ENCODE data around the gene VWA3B. TPM values are rescaled to one million over a fixed set of nuclear protein-coding genes. Genes with fewer than 3 reads are reported as not detected.

Gene VWA3B
- total RNA-seq, 2 donors from 2014 or later, result not detected

GRCh38 chr2:98191883-98192282 lies 104.9 kb downstream of the VWA3B start:
- TF ChIP-seq CTCF (IDR thresholded peaks at IDR 0.05), result no peak

GRCh38 chr2:98201576-98201975 lies 114.6 kb downstream of the VWA3B start:
- H3K27me3 ChIP-seq, result no peaks in the 10 kb centered on the region
- no peaks in the 10 kb centered on the region for H3K9me3 ChIP-seq
- H3K27ac ChIP-seq, result no peak overlapping the region
- DNase-seq (ENCODE audit: low spot score), result no peak
- no peaks in the 10 kb centered on the region for H3K36me3 ChIP-seq
- no peak overlapping the region for H3K4me3 ChIP-seq
- H3K4me1 ChIP-seq, result no peaks in the 10 kb centered on the region
- TF ChIP-seq CTCF (IDR thresholded peaks at IDR 0.05), result no peak

More at GRCh38 chr2:98191883-98192282, 104.9 kb downstream of the VWA3B start:
- H3K4me1 ChIP-seq, result no peaks in the 10 kb centered on the region
- DNase-seq (ENCODE audit: low spot score), result no peak
- no peak overlapping the region for H3K4me3 ChIP-seq
- H3K36me3 ChIP-seq, result no peaks in the 10 kb centered on the region
- no peak overlapping the region for H3K27ac ChIP-seq
- H3K9me3 ChIP-seq, result no peaks in the 10 kb centered on the region
- no peaks in the 10 kb centered on the region for H3K27me3 ChIP-seq

GRCh38 chr2:98205889-98206288 lies 118.9 kb downstream of the VWA3B start:
- no peak for DNase-seq (ENCODE audit: low spot score)
- H3K27ac ChIP-seq, result no peak overlapping the region
- H3K27me3 ChIP-seq, result no peaks in the 10 kb centered on the region
- no peak overlapping the region for H3K4me3 ChIP-seq
- no peaks in the 10 kb centered on the region for H3K4me1 ChIP-seq
- H3K9me3 ChIP-seq, result no peaks in the 10 kb centered on the region
- H3K36me3 ChIP-seq, result no peaks in the 10 kb centered on the region
- no peak for TF ChIP-seq CTCF (IDR thresholded peaks at IDR 0.05)

GRCh38 chr2:98212092-98213000 lies 125.4 kb downstream of the VWA3B start:
- H3K9me3 ChIP-seq, result no peaks in the 10 kb centered on the region
- H3K27me3 ChIP-seq, result no peaks in the 10 kb centered on the region
- no peak overlapping the region for H3K27ac ChIP-seq
- no peak overlapping the region for H3K4me3 ChIP-seq
- no peak for DNase-seq (ENCODE audit: low spot score)
- TF ChIP-seq CTCF (IDR thresholded peaks at IDR 0.05), result no peak
- H3K36me3 ChIP-seq, result no peaks in the 10 kb centered on the region
- no peaks in the 10 kb centered on the region for H3K4me1 ChIP-seq

GRCh38 chr2:98216616-98217015 lies 129.6 kb downstream of the VWA3B start:
- Histone ChIP-seq H3K4me1 (no peaks in the 10 kb centered on the region), H3K27me3 (no peaks in the 10 kb centered on the region), H3K27ac (no peak overlapping the region), H3K4me3 (no peak overlapping the region), H3K36me3 (no peaks in the 10 kb centered on the region), H3K9me3 (peaks cover 0 to 13% of the 10 kb centered on the region in 2 donors)
- no peak for DNase-seq (ENCODE audit: low spot score)
- no peak for TF ChIP-seq CTCF (IDR thresholded peaks at IDR 0.05)
